CD1c-positive myeloid dendritic cell (primary cell): ENCODE data around the gene CCL20.
"Not testable (repeated sequence)": the region's sequence is repeated elsewhere in the genome, so short reads cannot be mapped to it uniquely, and the experiment has no call there.

Source experiments
- DNase-seq: peaks from one replicate; pipeline ENCODE4 v3.0.0-alpha.2; 2016; ENCODE audit errors: extremely low spot score

Gene CCL20

DNA sequence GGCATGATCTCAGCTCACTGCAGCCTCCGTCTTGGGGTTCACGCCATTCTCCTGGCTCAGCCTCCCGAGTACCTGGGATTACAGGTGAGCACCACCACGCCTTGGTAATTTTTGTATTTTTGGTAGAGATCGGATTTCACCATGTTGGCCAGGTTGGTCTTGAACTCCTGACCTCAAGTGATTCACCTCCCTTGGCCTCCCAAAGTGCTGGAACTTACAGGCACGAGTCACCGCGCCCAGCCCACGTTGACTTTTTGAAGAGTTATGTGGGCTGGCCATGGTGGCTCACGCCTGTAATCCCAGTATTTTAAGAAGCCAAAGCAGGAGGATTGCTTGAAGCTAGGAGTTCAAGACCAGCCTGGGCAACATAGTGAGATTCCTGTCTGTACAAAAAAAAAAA lies 20.8 kb downstream of the CCL20 start:
- no peak for DNase-seq

DNA sequence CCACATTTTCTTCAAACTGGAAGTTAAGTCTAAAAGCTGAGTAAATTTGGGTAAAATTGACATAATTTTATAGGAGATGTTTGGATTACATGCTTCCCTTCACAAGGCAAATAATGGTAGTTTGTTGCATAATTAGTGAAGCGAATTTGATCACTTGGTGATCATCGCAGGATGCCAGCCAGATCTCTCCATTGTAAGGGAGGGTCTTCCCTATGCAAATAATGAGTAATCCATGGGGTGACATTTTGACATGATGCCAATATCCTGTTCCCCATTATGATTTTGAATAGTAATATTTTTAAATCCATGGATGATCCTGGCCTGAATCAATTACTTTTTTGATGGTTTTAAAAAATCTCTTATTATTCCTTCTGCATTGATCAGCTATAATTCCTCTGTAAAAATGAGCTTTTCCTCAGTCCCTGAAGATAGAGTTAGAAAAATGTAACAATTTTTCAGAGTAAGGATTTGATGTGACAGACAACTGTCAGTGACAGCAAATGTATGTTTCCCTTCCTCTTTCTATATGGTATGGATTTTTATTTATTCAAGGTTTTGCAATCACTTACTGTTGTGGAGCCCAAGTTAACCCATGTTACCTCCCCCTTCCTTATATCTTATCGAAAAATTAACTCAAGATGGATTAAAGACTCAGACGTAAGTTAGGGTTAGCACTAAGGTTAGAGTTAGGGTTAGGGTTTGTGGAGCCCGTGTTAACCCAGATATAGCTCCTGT lies 21.4 kb downstream of the CCL20 start:
- peak; percentile 28 for DNase-seq

DNA sequence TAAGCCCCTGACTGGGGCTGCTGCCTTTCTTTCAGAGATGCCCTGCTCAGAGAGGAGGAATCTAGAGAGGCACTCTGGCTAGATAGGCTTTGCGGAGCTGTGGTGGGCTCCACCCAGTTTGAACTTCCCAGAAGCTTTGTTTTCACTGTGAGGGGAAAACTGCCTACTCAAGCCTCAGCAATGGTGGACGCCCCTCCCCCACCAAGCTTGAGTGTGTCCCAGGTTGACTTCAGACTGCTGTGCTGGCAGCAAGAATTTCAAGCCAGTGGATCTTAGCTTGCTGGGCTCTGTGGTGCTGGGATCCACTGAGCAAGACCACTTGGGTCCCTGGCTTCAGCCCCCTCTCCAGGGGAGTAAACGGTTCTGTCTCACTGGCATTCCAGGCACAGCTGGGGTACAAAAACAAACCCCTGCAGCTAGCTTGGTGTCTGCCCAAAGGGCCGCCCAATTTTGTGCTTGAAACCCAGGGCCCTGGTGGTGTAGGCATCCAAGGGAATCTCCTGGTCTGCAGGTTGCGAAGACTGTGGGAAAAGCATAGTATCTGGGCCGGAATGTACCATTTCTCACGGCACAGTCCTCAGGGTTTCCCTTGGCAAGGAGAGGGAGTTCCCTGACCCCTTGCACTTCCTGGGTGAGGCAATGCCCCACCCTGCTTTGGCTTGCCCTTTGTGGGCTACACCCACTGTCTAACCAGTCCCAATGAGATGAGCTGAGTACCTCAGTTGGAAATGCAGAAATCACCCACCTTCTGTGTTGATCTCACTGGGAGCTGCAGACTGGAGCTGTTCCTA lies 25.9 kb downstream of the CCL20 start:
- not testable (repeated sequence) for DNase-seq

DNA sequence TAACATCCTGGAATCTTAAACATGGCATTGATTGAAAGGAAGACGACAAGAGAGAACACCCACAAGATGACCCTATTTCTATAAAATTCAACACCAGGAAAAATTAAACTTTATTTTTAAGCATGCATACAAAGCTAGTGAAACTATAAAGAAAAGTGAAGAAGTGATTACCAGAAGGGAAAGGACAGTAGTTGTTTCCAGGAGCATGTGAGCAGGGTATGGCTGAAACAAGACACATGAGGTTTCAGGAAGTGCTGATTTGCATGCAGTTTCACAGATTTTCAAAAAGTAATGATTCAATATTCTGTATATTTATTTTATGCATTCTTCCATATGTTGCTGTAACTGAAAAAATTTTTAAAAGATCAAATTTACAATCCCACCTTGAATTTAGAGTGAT lies 33.2 kb downstream of the CCL20 start:
- DNase-seq, result no peak

DNA sequence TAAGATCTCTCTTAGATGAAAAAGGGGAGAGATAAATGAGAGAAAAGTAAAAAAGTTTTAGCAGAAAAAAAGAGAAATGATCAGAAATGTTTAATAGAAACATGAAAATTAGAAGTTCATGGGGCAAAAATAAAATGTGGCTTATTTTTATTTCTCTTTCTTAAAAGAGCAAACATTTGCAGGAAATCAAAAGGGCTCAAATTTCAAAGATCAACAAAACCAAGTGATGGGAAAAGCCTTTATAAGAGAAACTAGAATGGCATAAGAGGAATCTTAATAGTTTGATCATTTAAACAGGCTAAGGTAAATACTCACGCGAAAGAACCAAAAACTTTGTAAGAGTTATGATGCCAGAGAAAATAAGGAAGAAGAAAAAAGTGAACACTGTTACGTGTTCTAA lies 34.5 kb downstream of the CCL20 start:
- no peak for DNase-seq

DNA sequence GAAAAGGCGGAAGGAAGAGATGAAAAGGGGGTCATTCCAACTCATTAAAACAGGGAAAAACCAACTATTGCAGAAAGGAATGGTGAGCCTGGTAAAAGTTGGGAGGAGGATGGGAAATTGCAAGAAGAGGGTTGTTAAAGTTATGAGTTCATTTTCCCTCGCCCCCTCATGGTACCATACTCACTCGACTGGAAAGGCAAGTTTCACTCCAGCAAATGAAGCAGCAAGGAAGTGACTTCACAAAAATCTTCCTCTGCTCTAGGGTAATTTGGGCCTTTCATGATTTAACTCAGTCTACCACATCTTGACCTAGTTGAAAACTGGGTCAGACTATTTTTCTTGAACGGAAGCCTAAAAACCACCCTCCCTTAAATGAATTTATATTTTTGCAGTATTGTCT lies 34.9 kb downstream of the CCL20 start:
- no peak for DNase-seq

DNA sequence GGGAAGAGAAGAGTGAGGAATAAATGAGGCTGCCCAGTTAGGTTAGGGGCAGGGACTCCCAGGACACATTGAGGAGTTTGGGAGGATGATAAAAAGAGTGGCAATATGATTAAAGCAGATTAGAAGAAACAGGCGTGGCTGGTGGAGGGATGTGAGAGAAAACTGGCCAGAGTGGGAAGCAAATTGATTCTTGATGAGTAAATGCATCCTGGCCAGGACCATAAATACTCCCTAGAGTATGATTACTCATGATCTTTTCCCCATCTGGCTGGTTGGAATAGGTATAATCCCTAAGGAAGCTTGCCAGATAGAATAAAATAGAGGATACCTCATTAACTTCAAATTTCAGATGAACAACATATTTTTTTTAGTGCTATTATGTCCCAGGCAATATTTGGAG lies 36.3 kb downstream of the CCL20 start:
- DNase-seq, result no peak

DNA sequence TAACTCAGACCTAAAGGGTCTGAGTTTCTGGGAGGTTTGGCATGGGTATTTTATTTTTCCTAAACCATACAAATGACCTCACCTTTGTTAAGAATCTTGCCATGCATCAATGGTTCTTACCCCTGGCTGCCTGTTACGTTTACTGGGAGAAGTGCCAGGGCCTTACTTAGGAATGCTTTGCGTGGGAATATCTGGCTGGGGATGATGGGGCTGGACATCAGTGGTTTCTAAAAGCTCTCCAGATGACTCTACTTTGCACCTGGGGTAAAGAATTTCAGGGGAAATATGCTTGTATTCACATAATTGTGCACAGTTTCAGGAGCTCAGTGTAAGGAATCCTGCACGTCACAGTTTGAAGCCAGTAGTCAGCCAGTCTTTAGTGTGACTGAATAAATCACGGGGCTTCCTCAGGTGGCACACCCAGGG lies 39.6 kb downstream of the CCL20 start:
- DNase-seq, result no peak

DNA sequence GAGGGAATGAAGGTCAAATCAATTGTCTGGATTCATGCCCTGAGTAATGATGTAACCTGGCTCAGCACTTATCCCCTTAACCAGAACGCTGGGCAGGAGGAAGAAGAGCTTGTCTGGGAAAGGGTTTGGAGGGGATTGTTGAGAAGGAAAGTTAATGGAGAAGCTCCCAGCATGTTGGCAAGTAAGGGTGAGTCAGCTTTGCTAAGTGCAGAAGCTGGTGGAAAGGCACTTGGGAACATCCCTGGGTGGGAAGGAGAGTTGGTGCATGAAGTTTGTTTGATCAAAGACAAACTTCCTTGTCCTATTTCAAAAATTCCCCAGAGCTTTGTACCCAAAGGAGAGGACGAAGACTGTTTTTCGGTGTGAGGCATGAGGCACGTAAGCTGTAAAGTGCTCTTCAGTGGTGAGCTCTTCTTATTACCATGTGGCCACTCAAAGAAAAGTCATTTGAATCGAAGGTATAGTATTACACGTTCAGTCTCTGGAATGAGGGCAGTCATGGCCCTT lies 40.2 kb downstream of the CCL20 start:
- DNase-seq, result no peak

DNA sequence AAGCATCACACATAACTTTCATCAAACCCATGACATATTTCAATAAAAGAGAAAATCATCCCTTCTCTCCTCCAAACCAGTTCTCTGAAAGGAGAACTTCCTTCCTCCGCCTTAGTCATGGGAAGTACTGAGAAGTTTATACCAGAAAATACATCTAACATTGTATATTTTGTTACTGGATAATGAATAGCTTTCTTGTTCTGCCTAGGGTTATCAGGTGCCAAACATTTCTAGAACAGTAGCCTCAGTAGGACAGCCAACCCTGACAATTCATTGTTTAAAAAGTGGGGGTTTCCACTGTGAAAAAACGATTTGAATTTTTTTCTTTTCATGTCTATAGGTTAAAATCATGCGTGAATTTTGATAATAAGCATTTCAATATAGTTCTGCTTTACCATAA lies 41.8 kb downstream of the CCL20 start:
- no peak for DNase-seq

DNA sequence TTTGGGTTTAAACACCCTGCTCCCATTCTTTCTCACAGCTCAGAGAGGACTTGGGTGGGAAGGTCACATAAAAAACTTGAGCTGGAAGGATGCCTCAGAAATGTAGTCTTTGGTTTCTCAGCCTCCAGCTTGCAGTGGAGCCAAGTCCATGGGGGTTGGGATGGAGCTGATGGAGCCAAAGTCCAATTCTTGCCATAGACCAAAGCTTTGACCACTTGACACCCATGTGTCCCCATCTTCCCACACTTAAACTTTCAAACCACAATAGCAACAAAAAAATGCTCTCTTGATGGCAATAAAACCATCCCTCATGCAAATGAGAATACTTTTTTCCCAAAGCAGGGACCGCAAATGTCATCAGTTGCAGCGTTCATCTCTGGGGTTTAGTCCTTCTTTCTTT lies 43.1 kb downstream of the CCL20 start:
- no peak for DNase-seq

DNA sequence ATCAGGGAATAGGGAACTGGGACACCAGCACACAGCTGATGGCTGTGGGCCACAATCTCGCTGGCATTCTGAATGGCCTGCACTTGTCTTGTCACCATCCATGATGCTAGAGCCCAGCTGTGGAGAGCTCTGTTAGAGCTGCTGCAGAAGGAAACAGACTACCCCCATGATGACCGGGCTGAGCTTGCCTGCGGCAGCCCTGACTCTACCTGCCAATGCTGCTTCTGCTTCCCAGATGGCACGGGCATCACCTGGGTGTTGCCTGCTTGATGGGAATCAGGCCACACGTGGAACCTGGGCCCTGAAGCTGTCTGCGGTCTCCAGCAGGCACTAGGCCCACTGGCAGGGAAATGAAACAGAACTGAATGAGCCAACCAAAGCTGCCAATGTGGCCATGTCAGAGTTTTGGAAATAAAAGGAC lies 46.6 kb downstream of the CCL20 start:
- DNase-seq, result no peak

DNA sequence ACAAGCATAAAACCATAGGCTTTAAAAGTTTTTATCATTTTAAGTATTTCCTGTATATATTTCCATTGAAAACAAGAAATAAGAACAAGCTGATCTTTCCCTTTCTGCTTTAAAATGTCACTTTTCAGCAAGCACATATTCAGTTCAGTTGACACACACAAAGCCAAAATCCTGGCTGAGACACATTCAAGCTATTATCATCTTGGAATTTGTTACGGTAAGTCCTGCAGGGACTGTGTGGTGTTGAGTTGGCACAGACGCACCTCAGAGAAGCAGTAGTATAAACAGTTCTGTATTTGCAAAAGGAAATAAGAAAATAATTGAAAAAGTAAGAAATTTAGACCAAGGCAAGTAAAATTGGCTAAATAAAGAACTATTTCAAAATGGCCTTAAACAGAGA lies 47.4 kb downstream of the CCL20 start:
- no peak for DNase-seq

DNA sequence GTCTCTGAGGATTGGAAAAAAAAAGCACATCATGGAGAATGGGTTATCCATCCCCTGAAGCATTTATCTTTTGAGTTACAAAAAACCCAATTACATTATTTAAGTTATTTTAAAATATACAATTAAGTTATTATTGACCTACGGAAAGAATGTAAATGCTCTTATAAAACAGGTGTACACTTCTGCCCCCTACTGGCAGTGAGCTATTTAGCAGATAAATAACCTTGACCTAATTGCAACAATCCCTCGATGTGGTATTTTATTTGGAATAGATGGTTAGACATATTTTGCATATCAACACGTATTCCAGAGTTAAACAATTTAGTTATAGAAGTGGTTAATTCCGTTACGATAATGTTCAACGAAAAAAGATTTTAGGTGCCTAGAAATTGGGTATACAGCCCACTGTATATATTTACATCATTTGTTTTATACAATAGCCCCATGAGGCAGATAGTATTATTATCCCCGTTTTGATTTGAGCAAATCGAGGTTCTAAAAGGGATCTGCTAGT lies 48.6 kb downstream of the CCL20 start:
- peak; percentile 73 for DNase-seq

DNA sequence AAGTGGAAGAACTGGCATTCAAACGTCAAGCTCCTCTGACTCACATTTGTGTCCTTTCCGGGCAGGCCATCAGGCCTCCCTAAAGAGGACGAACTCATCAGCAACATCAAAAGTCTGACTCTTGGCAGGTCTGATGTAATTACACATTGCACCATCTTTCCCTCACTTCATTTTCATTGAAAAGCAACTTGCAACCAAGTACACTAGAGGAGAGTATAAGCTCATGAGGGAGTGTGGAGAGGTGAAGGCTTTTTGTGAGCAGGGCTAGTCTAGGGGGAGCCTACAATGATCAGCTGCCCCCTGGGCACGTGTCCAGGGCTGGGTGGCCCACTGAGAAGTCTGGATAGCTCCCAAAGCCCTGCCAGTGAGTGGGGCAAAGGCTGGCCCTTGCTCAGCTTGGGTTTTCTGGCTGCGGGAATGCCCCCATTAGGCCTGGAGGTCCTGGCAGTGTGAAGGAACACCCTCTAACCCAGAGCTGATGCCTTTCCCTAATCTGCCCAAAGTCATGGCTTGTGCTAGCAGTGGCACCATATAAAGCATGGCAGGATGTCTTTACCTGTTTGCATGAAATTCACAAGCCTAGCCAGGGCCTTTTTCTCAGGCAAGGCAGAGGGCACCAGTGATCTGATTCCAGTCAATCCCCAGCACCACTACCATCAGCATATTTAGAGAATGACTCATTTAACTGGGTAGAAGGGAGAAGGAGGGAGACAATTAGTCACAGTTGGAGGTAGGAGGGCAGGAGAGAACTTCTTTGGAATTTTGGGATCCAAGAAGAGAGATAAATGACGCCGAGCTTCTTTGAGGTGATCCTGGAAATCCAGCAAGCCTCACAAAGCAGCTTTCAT lies 49.3 kb downstream of the CCL20 start:
- DNase-seq, result no peak

DNA sequence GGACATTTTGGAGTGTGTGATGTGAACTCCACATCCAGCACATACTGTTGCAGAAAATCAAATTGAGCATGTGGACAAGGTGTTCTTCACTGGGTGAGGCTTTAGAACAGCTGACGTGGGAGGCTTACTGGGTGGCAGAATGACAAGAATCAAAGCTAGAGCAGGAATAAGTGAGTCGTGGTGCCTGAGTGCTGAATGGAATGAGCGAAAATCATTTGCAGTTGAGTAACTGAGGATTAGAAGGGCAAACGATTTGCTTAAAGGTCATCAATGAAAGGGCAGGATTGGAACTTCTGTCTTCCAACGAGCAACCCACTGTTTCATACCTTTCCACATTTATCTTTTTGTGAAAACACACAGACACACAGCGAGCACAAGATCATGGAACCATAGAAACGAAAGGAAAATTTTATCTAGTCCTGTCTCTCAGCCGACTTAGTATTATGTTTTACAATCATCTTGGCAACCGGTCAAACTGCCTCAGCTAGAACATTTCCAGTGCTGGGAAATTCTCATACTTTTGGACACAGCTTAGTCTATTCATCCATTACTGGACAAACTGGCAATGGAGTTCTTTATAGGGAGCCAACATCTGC lies 50.6 kb downstream of the CCL20 start:
- DNase-seq, result no peak

DNA sequence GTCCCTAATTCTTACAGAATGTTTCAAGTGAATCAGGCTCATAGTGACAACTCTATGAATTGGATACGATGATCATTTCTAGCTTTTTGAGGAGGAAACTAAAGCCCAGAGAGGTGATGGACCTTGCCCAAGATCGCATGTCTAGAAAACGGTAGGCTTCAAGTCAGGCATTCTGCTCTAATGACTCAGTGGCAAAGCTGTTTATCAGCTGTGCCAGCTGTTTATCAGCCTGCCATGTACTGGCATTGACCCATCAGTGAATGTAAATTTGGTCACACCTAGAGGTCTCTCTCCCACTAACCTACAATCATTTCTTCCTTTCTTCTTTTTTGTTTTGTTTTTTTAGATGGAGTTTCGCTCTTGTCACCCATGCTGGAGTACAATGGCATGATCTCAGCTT lies 51.6 kb downstream of the CCL20 start:
- DNase-seq, result no peak
